NCI-H460 (cell line): ENCODE results near the gene ELAVL2. TPM values are rescaled to one million over a fixed set of nuclear protein-coding genes. Genes with fewer than 3 reads are reported as not detected.

Experiments
- DNase-seq: peaks from one replicate; pipeline ENCODE4 v3.0.0-alpha.2; 2016; ENCODE audit warnings: low read depth; ENCODE audit errors: extremely low read depth
- total RNA-seq: library from RNA; depleted of rRNA; stranded (reverse); fragments of >200 nt; shearing (Covaris generic); gene quantifications from 2 replicates; pipeline ENCODE4 v1.2.3, GENCODE V29; 2014

The ELAVL2 gene
- total RNA-seq, 1 experiment from 2014 or later = 1.2 TPM

DNA sequence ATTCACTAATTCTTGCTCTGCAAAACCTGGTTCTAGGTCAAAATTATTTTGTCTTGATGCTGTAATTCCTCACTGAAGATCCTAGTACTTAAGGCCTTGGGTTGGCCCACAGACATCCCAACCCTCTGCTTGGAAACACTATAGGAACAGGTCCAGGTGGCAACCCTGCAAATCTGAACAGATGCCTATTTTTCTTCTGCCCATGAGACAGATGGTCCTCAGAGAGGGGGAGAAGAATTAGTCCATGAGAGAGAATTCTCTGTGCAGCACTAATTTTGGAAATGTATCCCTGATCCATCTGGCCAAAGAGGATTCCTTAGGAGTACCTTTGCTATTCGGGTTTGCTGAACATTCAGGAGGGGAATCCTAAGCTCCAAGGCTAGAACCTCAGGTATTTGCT lies 156.3 kb downstream of the ELAVL2 start:
- no peak for DNase-seq

DNA sequence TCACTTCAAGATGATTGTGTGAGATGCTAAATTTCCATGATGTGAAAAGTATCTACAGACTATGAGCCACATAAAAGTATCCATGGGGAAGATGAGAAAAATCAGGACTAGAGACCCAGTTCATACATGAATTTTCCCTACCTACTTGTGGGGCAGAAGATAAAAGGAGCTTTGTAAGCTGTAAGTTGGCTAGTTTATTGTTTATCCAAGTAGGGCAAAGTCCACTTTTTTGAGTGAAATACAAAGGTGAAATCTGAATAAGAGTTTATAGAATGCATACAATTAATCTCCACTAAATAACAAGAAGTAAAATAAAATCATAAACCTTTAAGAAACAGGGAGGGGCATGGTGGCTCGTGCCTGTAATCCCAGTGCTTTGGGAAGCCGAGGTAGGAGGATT lies 160.4 kb downstream of the ELAVL2 start:
- no peak for DNase-seq

DNA sequence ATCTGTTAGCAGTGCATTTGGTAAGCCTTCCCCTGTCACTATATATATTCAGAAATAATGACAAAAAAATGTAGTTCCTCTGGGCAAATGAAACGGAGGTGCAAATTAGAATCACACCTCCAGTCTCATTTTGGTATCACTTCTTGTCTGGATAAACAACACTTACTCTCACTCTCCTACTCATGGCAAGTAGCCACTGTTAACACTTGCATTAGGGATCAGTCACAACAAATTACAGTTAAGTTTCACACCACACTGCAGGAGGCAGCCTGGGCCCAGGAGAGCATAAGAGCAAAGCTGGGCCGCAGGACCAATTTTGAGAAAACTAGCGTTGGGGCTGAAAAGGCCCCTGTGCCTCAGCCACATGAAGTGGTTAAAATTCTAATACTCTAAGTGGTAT lies 161.0 kb downstream of the ELAVL2 start:
- no peak for DNase-seq

DNA sequence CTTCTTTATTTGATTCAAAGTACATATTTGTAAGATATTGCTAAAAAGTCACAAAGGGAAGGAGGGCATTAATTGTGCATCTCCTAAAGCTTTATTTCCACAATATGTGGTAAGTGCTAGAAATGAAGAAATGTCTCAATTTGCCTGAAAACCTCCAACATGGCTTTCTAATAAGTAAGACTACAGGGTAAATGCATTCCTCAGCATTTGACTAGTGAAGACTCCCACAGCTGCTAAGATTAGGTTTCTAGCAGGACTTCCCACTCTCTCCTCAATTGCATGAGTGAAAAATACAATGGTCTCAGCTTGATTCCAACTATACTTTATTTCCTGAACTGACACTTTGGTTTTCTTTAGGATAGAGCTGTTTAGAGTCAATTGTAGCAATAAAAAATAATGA lies 162.1 kb downstream of the ELAVL2 start:
- DNase-seq = no peak

DNA sequence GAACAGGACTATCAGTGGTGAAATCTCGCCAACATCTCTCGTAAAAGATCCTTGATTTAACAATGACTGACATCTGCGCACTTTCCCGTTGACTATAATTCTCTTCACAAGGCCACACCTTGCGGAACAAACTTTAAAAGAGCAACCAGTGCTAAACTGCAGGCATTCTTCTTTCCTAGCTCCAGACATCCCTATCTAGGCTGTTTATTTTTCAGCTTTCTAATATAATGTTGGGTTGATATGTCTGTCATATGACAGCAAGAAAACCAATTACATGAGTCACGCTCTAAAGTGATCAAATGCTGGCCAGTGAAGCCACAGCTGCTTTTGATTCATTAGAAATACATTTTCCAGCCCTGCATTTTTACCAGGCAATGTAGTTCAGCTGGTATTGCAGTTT lies 162.5 kb downstream of the ELAVL2 start:
- no peak for DNase-seq

DNA sequence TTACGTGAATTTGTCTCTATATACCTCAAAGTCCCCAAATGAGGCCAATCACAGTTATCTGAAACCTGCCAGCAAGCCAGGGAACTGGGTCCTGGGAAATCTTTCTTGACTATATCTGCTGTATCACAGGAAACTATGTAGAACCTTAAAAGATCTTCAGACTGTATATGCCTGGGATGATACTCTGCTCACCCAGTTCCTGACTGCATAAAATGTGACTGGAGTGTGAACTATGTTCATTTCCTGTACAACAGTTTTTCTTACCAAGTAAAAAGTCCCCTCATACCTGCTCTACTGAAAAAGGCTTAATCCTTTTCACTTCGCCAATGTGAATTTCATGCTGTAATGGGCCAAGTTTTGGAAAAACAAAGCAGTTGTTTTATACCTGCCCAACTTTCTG lies 162.9 kb downstream of the ELAVL2 start:
- no peak for DNase-seq

DNA sequence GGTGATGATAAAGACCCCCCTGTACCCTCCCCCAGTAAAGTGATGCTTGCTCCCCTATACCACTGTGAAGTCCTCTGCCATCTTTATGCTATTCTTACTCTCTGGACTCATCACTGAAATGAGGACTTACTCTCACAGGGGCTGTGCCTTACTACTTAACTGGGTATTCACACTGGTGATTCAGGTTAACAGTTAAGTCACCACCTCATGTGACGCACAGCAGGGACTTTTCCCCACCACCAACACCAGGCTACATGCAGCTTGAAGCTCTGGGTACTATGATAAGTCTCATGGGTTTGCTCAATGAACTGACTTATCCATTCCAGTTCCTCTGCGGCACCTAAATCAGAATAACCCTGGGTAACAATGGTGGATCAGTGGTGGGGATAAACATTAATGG lies 163.7 kb downstream of the ELAVL2 start:
- no peak for DNase-seq

DNA sequence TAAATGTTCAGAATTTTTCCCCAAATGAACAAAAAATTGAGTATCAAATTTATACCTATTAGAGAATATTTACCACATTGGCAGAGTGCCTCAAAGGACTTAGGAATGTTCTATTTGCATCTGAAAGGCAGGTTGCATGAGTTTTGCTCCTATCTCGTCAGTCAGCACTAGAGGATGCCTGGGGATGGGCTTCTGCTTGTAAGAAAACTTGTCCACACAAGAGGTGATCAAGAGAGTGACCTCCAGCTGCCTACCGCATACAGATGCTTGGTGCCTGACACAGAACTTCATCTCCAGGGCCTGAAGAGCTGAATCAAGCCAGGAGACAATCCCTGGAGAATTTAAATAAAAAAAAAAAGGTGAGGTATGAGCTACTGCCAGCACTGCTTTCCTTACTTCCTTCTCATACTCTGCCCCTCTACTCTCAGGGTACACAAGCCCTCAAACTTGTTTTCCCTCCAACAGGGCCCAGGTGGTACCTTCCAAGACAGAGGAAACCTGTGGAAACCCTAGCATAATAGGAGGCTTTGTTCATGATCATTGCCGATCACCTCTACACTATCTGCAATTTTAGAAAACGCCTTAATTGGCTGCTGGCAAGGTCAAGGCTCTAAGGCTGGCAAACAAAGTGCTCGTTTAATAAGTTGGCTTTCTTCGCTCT lies 166.6 kb downstream of the ELAVL2 start:
- no peak for DNase-seq

DNA sequence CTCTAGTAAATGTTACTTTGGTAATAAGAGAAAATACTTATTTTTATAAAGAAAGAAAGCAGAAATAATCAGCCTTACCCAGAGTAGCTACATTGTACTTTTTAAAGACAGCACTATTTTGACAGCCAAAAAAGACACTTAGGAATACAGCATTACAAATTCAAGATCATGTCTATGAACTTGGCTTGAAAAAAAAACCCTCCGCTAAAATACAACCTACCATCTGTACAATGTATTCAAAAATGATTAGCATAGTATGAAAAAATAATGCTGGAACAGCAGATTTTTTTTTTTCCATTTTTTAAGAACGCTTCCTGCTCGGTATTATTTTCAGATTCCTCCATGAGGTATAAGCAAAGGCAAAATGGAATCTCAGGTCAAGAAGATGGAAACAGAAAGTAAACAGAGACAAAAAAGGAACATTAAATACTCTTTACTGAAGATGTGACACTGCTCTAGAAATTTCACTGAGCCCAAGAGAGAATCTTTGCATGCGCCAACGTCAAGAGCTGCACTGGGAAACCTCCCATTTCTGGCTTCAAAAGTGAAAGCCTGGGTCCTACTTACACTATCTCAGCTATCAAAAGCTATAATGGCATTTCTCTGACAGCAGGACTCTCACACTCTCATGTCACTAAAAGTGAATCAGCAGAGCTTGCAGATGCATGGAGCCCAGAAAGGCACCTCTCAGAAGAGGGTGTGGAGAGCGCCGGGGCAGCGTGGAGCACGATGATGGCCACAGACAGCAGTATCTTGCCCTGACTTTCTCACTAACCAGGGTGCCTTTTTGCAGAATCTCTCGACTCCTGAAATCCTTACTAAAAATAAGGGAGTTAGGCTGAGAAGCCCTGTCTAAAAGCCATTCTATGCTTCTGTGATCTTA lies 167.4 kb downstream of the ELAVL2 start:
- no peak for DNase-seq

DNA sequence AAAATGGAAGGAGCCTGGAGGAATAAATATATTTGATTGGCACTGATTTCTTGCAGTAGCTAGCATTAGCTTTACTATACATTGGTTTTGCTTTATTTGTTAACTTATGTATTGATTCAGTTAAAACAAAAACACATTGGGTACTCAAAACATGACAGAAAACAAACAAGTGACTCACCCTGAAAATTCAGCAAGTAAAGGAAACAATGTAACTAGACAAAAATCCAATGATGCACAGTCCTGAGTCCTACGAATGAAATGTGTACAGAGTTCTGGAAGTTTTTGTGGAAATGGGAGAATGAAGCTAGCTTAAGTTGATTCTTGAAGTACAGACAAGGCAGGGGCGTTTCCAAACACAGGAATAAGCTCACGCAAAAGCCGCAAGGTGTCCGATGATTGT lies 175.0 kb downstream of the ELAVL2 start:
- no peak for DNase-seq

DNA sequence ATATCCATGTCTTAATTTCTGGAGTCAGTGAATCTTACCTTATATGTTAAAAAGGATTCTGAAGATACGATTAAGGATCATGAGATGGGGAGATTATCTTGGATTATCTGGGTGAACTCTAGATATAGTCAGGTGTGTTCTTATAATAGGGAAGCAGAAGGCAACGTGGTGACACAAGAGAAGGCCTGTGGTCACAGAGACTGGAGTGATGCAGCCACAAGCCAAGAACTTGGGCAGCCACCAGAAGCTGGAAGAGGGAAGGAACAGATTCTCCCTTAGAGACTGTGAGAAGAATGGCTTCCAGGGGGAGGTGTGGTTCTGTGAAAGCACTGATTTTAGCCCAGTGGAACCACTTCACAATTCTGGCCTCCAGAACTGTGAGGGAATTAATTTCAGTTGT lies 177.4 kb downstream of the ELAVL2 start:
- DNase-seq = no peak

DNA sequence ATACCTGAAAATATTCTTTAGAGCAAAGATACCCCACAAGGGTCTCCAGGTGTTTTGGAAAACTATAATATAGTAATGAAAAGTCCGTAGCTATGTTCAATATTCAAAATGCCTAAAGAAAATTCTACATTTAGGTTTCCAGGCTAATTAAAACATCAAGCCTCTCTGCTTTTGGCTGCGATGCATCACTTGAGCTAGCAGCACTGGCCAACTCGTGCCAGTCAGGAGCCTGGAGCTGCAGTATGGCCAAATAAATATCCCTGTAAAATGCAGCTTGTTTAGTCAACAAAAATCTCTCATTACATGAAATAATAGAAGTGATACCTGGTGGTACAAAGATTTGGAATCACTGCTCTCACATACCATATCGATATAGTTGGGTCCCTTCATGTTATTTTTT lies 181.1 kb downstream of the ELAVL2 start:
- no peak for DNase-seq

DNA sequence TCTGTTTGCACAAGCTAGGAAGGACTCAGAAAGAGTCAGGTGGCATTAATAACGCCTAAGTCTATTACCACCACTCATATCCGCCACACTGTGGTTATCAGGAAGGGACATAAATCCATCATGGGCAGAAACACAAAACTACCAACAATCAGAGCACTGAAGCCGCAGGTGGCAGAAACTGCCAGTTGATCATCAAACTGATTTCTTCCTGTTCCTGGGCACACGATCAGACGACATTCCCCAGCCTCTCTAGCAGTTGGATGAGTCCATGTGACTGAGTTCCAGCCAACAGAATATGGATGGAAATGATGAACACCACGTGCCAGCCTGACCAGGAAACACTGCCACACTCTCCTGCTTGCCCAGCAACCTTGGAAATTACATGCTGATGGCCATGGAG lies 181.7 kb downstream of the ELAVL2 start:
- no peak for DNase-seq

DNA sequence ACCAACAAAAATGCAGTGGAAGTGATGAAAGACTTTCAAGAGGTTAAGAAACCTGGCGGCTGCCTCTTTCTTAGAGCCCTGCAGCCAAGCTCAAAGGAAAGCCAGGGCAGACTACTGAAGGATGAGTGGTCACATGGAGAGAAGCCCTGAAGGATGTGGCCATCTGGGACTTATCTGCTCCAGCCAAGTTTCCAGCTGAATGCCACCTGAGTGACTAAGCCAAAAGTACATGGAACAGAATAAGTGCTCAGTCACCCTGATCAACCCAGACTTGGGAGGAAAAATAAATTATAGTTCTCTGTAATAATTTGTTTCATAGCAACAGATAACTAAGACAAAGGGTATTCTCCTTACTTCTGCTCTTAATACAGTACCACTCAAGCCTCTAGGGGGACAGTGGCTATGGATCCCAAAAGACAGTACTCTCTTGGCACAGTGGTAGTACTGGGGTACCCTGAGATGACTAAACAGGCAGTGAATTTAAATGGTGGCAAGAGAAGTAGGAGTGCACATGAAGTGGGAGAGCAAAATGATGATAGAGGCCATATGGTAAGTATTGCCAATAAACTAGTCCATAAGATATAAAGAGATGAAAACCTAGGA lies 182.3 kb downstream of the ELAVL2 start:
- no peak for DNase-seq
